Stimulated activated CD8-positive, alpha-beta memory T cell treated with anti-CD3 and anti-CD28 coated beads, Interleukin-4, amount 100 ng/mL, for 1 hour (primary cell): Measurements from ENCODE around the gene C1QTNF3.
A peak's percentile ranks its signal among the peaks of the same experiment; 100 is the strongest.
"Not testable (repeated sequence)": the region's sequence is repeated elsewhere in the genome, so short reads cannot be mapped to it uniquely, and the experiment has no call there.

Experiments
- DNase-seq, 2 donors: peaks; one replicate each; pipeline ENCODE4 v3.0.0-alpha.2; 2020; ENCODE audit warnings: low read depth in 2 of 2, low spot score in 1 of 2

C1QTNF3 gene

GRCh38 chr5:34022121-34022705 is 20.8 kb downstream of the C1QTNF3 start:
- no peak for DNase-seq

GRCh38 chr5:34021334-34021733 is 21.7 kb downstream of the C1QTNF3 start:
- no peak for DNase-seq

DNA sequence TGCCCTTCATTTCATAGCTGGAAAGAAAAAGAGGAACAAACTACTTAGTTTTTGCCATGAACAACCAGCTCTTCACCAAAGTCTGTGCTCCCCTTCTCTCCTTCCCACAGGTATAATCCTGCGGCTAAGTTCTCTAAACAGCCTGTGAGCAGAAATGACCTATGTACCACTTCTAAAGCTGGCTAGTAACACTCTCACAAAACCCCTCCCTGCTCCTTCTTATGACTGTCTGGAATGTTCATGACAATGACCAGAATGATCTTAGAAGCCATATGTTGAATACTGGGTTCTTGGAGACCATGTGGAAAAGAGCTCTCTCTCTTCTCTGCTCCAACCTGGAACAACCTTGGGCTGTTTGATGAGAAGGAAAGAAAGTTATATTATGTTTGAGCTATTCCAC is 22.3 kb downstream of the C1QTNF3 start:
- no peak for DNase-seq

DNA sequence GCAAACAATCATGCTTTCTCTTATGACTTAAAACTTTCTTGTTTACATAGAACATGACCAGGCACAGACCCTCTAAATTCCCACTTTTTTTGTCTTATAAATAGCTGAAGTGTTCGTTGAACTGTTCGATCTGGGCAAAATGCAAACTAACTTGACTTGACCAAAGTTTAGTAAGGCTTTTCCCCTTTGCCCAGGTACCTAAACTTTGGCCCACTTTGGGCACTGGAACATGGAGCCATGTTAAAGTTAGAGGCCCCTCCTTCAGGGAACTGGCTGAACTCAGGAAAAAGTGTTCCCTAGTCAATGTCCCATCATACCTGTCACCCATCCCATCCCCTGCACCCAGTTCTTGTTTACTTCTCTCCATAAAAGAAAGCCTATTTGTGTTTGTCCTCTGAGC is 25.8 kb downstream of the C1QTNF3 start:
- no peak for DNase-seq

- no peak for DNase-seq
Observed at GRCh38 chr5:34016750-34017149, 26.3 kb downstream of the C1QTNF3 start.

DNA sequence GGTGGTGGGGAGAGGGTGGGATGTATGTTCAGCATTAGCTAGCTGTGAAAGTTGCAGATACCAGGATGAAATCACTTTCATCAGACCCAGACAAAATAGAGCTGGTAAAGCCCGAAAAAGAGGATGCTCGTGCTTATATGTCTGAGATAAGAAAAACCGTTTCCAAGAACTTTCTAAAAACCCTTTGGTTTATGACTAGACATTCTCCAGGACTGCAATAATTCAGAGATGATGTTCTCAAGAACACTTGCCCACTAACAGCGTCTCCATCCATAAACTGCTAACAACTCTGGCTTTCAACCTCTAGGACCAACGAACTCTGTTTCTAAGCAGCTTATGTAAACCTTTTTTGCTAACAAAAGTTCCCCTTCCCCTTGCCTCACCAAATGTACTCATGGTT is 26.8 kb downstream of the C1QTNF3 start:
- DNase-seq, result no peak

- DNase-seq, result no peak
Observed at GRCh38 chr5:34015120-34015822, 27.7 kb downstream of the C1QTNF3 start.

DNA sequence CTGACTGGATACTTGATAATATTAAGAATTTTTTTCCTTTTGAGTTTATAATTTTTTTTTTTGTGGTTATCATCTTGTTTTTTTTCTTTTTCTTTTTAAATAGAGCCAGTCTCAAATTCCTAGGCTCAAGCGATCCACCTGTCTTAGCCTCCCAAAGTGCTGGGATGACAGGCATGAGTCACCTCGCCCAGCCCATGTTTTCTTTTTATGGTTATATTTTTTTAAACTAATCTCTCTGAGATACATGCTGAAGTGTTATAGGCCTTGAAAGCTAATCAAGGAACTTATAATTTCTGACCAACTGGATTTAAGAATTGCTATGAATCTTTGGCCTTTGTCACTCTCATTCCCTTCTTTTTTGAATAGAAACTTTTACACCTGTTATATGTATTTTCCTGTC is 28.4 kb downstream of the C1QTNF3 start:
- no peak for DNase-seq

DNA sequence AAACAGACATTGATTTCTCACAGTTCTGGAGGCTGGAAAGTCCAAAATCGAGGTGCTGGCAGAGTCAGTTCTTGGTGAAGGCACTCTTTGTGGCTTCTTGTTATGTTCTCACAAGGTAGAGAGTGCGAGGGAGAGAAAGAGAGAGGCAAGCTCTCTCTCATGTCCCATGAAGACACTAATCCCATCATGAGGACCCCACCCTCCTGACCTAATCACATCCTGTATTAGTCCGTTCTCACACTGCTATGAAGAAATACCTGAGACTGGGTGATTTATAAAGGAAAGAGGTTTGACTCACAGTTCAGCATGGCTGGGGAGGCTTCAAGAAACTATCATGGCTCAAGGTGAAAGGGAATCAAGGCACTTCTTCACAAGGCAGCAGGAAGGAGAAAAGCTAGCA is 29.5 kb downstream of the C1QTNF3 start:
- DNase-seq, result no peak

- DNase-seq, result no peak
Observed at GRCh38 chr5:34012791-34013190, 30.2 kb downstream of the C1QTNF3 start.

DNA sequence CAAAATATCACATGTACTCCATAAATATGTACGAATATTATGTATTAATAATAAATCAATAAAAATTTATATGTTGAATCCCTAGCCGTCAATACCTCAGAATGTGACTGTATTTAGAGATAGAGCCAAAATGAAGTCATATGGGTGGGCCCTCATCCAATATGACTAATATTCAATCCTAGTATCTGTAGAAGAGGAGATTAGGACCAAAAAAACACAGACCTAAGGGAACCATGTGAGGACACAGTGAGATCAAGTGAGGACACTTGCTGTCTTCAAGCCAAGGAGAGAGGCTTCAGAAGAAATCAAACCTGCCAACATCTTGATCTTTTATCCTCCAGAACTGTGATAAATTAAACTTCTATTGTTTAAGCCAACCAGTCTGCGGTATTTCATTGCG is 31.5 kb downstream of the C1QTNF3 start:
- DNase-seq, result no peak

GRCh38 chr5:34010146-34010545 is 32.9 kb downstream of the C1QTNF3 start:
- DNase-seq, result not testable (repeated sequence)

DNA sequence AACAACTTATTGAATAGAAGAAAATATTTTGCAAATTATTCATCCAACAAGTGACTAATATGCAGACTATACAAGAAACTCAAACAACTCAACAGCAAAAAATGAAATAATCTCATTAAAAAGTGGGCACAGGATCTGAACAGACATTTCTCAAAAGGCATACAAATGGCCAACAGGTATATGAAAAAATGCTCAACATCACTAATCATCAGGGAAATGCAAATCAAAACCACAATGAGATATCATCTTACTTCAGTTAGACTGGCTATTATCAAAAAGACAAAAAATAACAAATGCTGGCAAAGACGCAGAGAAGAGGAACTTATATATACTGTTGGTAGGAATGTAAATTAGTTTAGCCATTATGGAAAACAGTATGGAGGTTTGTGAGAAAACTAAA is 33.4 kb downstream of the C1QTNF3 start:
- no peak for DNase-seq

DNA sequence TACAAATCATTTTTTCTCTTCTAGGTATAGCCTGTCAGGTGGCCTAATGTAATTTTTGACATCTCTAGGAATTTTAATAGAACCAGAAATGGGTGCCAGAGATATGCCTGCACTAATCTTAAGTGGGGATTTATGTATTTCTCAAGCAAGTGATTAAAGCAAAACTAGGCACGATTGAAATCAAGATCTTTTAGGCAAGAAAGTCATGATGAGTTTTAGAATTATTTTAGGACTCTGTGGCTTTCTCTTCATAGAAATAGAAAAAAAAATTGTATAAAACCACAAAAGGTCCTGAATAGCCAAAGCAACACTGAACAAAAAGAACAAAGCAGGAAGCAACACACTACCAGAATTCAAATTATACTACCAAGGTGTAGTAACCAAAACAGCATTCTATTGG is 34.2 kb downstream of the C1QTNF3 start:
- no peak for DNase-seq

- DNase-seq, result peak; percentile 70 to 81
Observed at GRCh38 chr5:34007621-34008600, 35.1 kb downstream of the C1QTNF3 start, which contains the start of gene AMACR. Gene AMACR (minus strand): TSS chr5:34008050. CDS start chr5:34008019, 31 bp downstream.

DNA sequence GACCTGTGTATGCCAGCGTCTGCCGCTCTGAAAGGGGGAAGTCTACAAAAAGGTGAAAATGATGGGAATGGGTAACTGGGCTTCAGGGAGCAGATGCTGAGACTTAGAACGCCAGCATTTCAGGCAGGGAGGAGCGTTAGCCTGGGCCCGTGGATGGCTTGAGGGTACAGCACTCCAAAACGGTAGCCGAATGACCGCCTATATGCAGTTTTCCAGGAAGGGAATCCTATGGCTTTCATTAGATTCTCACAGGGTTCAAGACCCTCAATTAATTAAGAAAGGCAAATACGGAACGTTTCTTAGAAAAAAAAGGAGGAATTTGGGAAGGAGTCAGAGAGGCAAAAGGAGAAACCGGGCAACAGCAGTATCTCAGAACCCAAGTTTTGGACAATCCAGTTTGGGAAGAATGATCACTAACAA is 35.8 kb downstream of the C1QTNF3 start:
- no peak for DNase-seq

DNA sequence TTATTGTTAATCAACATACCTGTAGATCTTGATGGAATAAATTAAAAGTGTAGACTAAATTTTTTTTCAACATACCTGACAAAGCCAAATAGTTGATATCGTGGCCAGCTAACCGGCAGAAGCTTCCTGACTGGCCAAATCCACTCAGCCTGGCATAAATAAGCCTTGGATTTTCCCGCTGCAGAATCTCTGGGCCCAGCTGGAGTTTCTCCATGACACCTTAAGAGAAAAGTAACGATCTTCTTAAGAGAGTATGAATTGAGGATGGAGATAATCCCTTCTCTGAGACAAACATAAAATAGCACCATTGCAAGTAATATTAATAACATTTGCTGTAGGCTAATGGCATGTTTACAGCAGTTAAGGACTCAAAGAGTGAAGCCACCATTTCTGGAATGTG is 37.3 kb downstream of the C1QTNF3 start:
- no peak for DNase-seq

GRCh38 chr5:34005211-34005610 is 37.8 kb downstream of the C1QTNF3 start:
- no peak for DNase-seq

DNA sequence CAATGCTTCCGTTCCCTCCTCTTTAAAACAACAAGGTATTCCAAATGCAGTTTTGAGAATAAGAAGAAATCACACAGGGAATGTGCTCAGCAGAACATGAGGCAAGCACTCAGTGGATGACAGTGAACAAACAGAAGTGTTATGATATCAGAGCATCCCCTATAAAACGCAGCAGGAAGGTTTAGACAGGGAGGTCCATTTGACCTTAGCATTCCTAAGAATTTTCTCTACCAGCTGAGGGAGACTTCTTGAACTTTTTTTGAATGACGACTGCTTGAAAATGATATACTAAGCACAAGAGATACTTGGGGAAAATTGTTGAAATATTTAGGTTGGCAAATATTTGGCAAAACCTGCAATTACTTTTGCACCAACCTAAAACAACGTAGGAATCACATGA is 39.1 kb downstream of the C1QTNF3 start:
- no peak for DNase-seq

- DNase-seq, result no peak
Observed at GRCh38 chr5:34002629-34003328, 40.2 kb downstream of the C1QTNF3 start.

GRCh38 chr5:34001241-34001841 is 41.7 kb downstream of the C1QTNF3 start:
- DNase-seq, result no peak
